Neutrophil (primary cell): ENCODE measurements around the gene BANP.

ENCODE experiments used
- H3K27ac ChIP-seq: fragments of 200-600 bp; sonication (generic); 2 replicates; pipeline ENCODE4 v1.5.1; 2016; ENCODE audit warnings: mild to moderate bottlenecking, moderate library complexity
- H3K27me3 ChIP-seq: fragments of 200-600 bp; sonication (generic); 2 replicates; pipeline ENCODE4 v1.6.0; 2016; ENCODE audit warnings: mild to moderate bottlenecking
- H3K36me3 ChIP-seq: fragments of 200-600 bp; sonication (generic); 2 replicates; pipeline ENCODE4 v1.5.1; 2017
- H3K4me1 ChIP-seq, 2 experiments: fragments of 200-600 bp in 1 of 2; sonication (generic) in 1 of 2; 1 replicate in 1 of 2; 2 replicates in 1 of 2; pipeline versions ENCODE4 v1.5.1 to v1.6.1; 2013 to 2016; ENCODE audit warnings: low read depth in 1 of 2, low read length in 1 of 2, mild to moderate bottlenecking in 1 of 2, moderate library complexity in 1 of 2; ENCODE audit not compliant: control insufficient read depth in 1 of 2, insufficient read depth in 1 of 2
- H3K4me3 ChIP-seq, 2 experiments: fragments of 200-600 bp in 1 of 2; sonication (generic) in 1 of 2; 1 replicate in 1 of 2; 2 replicates in 1 of 2; pipeline ENCODE4 v1.5.1; 2013 to 2016; ENCODE audit warnings: low read depth in 1 of 2, low read length in 1 of 2, mild to moderate bottlenecking in 1 of 2, moderate library complexity in 1 of 2
- H3K9me3 ChIP-seq: fragments of 200-600 bp; sonication (generic); 2 replicates; pipeline ENCODE4 v1.5.1; 2016
- TF ChIP-seq, protein P1 (sequence below): fragments of 200-600 bp; sonication (generic); IDR thresholded peaks from 2 replicates; pipeline ENCODE4 v1.5.1; 2016; ENCODE audit warnings: antibody characterized with exemption

Gene BANP

DNA sequence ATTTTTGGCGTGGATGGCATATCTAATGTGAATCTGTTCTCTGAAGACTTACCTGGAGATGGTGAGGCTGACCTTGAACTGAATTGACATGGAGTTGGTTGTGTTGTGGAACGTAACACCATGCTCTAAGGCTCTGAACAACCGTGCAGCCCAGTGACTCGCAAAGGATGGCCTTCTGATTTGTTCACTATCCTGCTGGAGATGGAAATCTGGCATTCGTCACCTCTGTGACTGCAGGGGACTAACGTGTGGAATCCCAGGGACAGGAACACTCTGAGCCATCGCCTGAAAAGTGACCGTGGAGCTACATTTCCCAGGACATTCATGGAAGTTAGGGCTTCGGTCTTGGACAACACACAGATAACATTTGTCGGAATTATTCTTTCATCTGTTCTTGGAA lies 61.1 kb downstream of the BANP start:
- H3K27me3 ChIP-seq, result no peaks in the 10 kb centered on the region
- no peak overlapping the region for H3K4me3 ChIP-seq
- no peaks in the 10 kb centered on the region for H3K9me3 ChIP-seq
- no peaks in the 10 kb centered on the region for H3K4me1 ChIP-seq
- H3K27ac ChIP-seq, result no peak overlapping the region
- TF ChIP-seq, protein P1, sequence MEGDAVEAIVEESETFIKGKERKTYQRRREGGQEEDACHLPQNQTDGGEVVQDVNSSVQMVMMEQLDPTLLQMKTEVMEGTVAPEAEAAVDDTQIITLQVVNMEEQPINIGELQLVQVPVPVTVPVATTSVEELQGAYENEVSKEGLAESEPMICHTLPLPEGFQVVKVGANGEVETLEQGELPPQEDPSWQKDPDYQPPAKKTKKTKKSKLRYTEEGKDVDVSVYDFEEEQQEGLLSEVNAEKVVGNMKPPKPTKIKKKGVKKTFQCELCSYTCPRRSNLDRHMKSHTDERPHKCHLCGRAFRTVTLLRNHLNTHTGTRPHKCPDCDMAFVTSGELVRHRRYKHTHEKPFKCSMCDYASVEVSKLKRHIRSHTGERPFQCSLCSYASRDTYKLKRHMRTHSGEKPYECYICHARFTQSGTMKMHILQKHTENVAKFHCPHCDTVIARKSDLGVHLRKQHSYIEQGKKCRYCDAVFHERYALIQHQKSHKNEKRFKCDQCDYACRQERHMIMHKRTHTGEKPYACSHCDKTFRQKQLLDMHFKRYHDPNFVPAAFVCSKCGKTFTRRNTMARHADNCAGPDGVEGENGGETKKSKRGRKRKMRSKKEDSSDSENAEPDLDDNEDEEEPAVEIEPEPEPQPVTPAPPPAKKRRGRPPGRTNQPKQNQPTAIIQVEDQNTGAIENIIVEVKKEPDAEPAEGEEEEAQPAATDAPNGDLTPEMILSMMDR, result no peak
- H3K36me3 ChIP-seq, result peaks cover 83% of the 10 kb centered on the region

DNA sequence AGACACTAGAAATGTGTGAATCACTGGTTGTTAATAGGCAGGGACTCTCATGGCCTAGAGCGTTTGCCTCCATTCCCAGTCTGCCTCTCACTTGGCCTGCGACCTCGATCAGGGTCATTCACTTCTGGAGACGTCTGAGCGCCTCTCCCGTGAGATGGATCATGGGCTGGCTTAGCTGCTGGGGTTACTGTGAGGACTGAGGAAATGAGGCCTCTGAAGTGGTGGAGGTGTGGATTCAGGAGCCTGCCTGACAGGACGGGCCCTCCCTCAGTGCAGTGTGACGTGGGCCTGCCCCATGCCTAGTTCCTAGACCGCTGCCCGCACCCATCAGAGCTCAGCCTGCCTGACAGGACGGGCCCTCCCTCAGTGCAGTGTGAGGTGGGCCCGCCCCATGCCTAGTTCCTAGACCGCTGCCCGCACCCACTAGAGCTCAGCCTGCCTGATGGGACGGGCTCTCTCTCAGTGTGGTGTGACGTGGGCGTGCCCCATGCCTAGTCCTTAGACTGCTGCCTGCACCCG lies 61.9 kb downstream of the BANP start:
- TF ChIP-seq, protein P1, result no peak
- Histone ChIP-seq H3K9me3 (no peaks in the 10 kb centered on the region), H3K27ac (no peak overlapping the region), H3K4me1 (no peaks in the 10 kb centered on the region), H3K36me3 (peaks cover 83% of the 10 kb centered on the region), H3K27me3 (no peaks in the 10 kb centered on the region), H3K4me3 (no peak overlapping the region)

DNA sequence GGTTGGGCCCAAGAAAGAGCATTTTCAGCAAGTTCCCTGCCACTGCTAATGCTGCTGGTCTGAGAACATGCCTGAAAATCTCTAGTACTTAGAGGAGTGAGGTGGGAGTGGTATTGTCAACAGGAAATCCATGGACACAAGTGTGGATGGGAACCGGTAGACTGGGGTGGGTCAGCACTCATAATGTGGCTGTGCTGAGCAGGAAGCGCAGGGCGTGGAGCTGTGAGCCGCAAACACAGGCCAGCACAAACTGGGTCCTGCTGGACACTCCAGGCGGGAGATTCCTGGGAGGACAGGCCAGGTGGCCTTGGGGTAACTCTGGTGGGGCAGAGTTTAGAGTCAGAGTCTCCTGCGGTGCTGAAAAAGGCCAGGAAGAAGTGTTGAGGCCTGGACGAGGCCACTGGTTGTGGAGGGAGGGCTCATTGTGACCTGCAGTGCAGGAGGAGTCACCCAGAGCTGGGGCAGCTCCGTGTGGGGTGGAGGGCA lies 62.6 kb downstream of the BANP start:
- H3K27ac ChIP-seq, result no peak overlapping the region
- H3K4me3 ChIP-seq, result no peak overlapping the region
- TF ChIP-seq, protein P1, result no peak
- H3K27me3 ChIP-seq, result no peaks in the 10 kb centered on the region
- H3K9me3 ChIP-seq, result no peaks in the 10 kb centered on the region
- no peaks in the 10 kb centered on the region for H3K4me1 ChIP-seq
- peaks cover 84% of the 10 kb centered on the region for H3K36me3 ChIP-seq

DNA sequence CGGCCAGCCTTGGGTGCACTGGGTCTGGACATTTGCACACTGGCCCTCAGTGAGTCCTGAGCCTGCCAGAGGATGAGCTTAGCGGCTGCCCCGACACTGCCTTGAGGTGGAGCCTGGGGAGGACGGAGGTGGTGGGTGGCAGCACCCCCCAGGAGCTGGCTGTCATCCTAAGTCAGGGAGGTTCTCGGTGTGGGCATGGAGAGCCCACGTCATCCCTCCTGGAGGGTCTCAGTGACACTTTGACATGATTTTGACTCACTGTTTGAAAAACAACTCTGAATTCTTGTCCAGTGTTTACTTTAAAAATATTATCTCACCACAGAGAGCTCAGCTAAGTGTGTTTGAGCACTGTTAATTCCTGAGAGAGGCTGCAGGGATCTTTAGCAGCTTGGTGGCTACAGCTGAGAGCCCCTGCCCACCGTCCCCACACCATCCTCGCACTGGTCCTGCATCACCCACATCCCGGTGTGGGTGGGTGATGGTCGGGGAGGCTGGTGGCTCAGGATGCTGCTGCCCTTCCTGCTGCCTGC lies 63.1 kb downstream of the BANP start:
- Histone ChIP-seq H3K36me3 (peaks cover 89% of the 10 kb centered on the region), H3K9me3 (no peaks in the 10 kb centered on the region), H3K4me3 (no peak overlapping the region), H3K27me3 (no peaks in the 10 kb centered on the region), H3K4me1 (no peaks in the 10 kb centered on the region), H3K27ac (no peak overlapping the region)
- TF ChIP-seq, protein P1, result no peak

DNA sequence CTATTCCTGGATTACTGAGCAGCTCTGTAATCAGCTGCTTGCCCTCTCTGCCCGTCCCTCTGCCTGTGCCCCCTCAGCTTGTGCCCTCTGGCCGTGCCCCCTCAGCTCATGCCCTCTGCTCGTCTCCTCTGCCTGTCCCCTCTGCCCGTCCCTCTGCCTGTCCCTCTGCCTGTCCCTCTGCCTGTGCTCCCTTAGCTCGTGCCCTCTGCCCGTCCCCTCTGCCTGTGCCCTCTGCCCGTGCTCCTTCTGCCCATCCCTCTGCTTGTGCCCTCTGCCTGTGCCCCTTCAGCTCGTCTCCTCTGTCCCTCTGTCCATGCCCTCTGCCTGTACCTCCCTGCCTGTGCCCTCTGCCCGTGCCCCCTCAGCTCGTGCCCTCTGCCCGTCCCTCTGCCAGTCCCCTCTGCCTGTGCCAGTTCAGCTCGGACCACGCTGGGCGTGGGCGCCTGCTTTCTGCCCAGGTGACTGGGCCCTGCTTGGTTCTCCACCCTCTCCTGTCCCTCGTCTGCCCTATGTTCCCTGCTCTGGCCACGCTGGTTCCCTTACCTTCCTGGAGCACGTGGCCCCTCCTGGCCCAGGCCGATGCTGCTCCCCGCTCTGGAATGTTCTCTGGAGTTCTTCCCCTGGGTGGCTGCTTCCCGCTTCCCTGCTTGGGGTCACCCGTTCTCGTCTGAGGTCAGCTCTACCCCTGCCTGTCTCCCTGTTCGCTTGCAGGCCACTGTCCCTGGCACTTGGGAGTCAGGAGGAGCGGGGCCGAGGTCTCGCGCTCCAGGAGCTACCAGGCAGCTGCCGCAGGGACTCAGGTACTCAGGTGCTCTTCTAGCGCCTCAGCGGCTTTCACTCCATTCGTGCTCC lies 63.9 kb downstream of the BANP start:
- Histone ChIP-seq H3K4me3 (no peak overlapping the region), H3K27ac (no peak overlapping the region), H3K4me1 (no peaks in the 10 kb centered on the region), H3K9me3 (no peaks in the 10 kb centered on the region), H3K36me3 (peaks cover 88% of the 10 kb centered on the region), H3K27me3 (no peaks in the 10 kb centered on the region)
- TF ChIP-seq, protein P1, result no peak
